ENCODE results near the gene CHST11.

DNA sequence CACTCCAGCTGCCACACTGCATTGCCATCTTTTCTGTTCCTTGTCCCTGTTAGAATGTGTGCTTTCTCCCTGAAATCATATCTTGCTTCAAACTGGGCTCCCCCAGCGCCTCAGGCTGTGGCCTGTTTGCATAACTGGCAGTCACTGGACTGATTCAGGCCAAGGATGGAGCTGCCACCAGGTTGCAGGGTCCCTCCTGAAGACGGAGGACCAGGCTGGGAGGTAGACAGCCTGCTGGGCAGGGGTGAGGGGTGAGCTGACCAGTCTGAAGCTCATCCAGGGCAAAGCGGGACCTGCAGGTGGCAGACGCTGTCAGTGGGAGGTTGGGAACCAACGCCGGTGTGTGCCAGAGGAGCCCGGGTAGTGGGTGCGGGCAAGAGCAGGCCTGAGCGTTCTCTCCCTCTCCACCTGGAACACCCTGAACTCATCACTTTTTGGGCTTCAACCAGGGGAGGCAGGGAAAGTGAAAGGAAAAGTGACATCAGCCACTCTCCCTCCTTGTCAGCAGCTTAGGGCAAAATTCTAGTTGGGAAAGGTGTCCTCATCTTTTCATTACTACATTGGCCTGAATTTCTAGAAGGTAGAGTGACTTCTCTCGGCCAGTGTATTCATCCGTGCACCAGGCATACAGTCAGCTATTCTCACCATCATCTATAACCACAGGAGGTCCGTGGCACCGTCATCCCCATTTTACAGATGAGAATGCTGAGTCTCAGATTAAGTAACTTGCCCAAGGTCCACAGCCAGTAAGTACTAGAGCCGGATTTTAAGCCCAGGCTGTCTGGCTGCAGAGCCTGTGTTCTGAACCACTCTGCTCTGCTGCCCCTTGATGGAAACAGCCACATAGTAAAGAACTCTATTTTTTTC, 282.3 kb downstream of the CHST11 start:
- TF ChIP-seq POLR2A (IDR thresholded peaks at IDR 0.05; ENCODE audit: low read depth, low read length) (no peak), POLR2AphosphoS5 (IDR thresholded peaks at IDR 0.05; ENCODE audit: low read depth, low read length) (no peak), SPI1 (IDR thresholded peaks at IDR 0.05; ENCODE audit: low read depth, low read length) (no peak), TAF1 (IDR thresholded peaks at IDR 0.05; ENCODE audit: low read depth, low read length) (no peak), POU2F2 (IDR thresholded peaks at IDR 0.05; ENCODE audit: low read depth, low read length) (no peak), PAX5 (IDR thresholded peaks at IDR 0.05; ENCODE audit: insufficient read depth, low read length, severe bottlenecking) (no peak)
